ENCODE data around the gene ITPR2.
"Not testable (repeated sequence)": the region's sequence is repeated elsewhere in the genome, so short reads cannot be mapped to it uniquely, and the experiment has no call there.

ITPR2 gene

GRCh38 chr12:26832822-26833742 lies at the start of gene ITPR2:
ITPR2 (minus strand) TSS chr12:26833194; CDS start chr12:26832781, 413 bp downstream.
- FAIRE-seq: peak; percentile 81

DNA sequence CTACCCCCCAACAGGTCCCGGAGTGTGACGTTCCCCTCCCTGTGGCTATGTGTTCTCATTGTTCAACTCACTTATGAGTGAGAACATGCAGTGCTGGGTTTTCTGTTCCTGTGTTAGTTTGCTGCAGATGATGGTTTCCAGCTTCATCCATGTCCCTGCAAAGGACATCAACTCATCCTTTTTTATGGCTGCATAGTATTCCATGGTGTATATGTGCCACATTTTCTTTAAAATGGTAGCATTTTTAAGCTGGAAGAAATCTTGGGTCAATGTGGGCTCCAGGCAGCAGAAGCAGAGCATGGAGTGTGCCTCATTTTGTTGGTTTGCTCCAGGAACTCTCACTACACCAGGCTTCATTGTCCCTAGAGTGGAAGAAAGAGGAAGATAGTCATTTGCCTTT lies 47.6 kb upstream of the ITPR2 start:
- no peak for FAIRE-seq

DNA sequence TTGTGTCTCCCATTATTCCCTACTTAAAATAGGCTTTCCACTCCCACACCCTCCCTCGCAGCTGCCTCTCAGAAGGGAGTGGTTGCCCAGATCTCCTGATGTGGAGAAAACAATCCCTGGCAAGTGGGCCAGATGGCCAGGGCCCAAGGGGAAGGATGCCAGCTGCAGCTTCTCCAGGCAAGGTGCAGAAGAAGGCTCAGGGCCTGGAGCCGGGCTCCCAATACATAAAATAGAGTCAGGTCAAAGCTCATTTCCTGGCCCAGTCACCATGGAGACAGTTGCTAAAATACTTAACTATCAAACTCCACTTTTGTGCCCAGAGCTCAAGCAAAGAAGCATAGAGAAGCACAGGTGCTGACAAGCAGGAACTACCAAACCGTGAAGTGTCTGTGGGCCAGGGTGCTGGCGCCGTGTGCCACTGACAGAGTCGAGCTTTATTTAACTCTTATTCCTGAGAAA lies 45.7 kb upstream of the ITPR2 start:
- no peak for FAIRE-seq

GRCh38 chr12:26874501-26875296 lies 41.7 kb upstream of the ITPR2 start:
- no peak for FAIRE-seq

GRCh38 chr12:26872625-26873024 lies 39.6 kb upstream of the ITPR2 start:
- no peak for FAIRE-seq

DNA sequence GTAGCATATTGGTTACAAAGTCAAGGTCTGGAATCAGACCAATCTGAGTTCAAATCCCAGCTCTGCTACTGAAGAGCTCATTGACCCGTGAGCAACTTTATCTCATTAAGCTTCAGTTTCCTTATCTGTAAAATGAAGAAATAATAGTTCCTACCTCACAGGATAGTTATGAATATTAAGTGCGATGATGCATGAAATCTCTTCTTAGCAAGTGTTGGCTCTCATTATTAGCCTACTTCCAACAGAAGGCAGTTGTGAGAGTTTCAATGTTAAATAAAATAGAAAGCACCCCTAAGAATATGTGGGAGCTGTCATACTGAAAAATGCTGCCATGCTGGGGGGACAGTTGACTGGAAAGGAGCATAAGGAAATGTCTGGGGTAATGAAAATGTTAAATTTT lies 39.0 kb upstream of the ITPR2 start:
- no peak for FAIRE-seq

- no peak for FAIRE-seq
These were observed 37.8 kb upstream of the ITPR2 start for GRCh38 chr12:26870491-26871419.

DNA sequence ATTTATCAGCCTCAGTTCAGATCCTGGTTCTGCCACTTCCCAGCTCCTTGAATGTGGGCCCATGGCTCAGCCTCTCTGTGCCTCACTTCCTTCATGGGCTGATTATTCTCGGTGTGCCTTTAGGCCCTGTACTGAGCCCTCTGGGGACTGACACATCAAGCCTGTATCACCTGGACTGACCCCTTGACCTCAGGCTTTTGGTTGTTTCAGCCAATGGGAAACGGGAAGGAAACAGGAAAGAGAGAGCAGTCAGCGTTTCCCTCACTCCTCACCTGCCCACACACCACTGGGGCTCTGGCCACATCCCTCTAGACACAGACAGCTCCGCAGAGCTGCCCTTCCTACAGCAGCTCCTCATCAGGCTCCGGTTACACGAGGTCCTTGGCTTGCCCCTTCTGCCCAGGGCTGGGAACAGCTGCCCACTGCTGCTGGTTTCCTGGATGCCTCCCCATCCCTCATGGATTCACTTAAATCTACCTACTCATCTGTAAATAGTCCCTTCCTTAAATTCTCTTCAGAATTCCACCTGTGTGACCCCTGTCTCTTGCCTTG lies 37.0 kb upstream of the ITPR2 start:
- FAIRE-seq: no peak

DNA sequence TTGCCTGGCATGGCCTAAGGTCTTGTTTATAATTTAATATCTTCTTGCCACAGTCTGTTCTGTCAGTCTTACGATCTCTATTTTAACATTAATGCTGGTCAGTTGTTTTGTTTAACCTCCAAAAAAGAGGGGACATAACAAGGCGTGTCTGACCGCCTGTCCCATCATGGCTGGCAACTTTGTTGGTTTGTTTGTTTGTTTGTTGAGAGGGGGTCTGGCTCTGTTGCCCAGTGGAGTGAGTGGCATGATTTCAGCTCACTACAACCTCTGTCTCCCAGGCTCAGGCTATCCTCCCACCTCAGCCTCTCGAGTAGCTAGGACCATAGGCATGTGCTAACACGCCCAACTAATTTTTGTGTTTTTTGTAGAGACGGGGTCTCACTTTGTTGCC lies 36.1 kb upstream of the ITPR2 start:
- FAIRE-seq: no peak

DNA sequence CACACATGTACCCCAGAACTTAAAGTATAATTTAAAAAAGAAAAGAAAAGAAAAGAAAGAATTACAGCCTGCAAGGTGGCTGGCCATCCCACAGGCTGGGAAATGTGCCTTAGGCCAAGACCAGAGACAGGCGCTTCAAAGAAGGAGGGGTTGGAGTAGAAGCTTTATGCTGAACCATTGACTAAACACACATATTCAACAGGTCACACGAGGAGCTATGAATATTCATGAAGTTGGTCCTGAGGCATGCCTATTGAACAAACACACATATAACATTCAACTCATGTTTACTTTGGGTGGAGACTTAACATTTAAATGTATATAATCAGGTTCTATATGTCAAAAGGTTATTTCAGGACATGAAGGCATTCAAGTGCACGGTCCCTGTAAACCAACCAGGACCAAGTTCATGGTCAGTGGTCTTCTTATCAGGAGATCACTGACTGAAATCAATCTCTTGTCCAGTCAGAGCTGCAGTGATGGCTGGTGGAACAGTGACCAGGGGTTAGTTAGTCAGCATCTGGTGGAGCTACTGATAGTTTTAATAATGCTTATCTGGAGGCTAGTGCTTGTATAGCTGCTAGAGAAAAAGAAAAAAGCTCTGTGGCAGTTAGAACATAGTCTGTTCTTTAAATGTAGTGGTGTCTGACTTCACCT lies 35.6 kb upstream of the ITPR2 start:
- no peak for FAIRE-seq

- FAIRE-seq: no peak
These were observed 34.1 kb upstream of the ITPR2 start for GRCh38 chr12:26867080-26867479.

GRCh38 chr12:26863515-26863914 lies 30.5 kb upstream of the ITPR2 start:
- no peak for FAIRE-seq

- FAIRE-seq: not testable (repeated sequence)
These were observed 29.8 kb upstream of the ITPR2 start for GRCh38 chr12:26862787-26863186.

DNA sequence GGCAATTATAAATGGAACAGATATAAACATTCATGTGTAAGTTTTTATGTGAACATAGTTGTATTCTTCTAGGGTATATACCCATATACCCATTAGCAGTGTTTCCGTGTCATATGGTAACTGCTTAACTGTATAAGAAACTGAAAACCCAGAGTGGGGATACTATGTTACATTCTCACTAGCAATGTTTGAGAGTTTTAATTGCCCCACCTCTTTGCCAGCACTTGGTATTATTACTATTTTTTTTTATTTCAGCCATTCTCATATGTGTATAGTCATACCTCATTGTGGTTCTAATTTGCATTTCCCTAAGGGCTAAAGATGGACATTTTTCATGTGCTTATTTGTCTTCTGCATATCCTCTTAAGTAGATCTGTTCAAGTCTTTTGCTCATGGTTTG lies 28.7 kb upstream of the ITPR2 start:
- FAIRE-seq: no peak

DNA sequence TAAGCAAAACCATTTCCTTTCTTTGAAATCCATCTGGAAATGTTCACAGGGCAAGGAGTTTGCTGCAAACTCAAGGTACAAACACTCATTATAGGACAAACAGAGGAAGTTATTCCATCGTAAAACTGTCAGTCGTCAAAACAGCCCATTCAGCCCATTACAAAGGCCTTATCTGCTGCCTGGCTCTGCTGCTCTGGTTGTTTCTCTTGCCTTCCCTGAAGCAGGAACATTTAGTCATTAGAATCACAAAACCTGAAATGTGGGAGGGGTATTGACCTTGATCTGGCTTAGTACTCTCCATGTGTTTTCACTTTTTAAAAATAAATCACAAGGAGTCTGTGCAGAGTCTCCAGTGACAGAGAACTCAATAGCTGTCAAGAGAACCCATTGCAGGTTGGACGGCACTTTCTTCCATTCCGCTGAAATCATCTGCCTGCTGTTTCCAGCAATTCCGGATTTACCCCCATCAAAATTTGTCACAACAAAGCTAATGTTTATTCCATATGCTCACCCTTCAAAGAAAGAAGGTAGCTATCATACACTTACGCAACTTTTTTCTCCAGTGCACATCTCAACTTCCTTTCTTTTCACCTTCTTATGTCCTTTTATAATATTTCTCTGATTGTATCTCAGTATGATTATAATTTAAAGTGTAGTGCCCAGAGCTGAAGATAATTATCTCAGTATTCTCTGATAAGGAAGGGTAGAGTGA lies 24.6 kb upstream of the ITPR2 start:
- FAIRE-seq: no peak

DNA sequence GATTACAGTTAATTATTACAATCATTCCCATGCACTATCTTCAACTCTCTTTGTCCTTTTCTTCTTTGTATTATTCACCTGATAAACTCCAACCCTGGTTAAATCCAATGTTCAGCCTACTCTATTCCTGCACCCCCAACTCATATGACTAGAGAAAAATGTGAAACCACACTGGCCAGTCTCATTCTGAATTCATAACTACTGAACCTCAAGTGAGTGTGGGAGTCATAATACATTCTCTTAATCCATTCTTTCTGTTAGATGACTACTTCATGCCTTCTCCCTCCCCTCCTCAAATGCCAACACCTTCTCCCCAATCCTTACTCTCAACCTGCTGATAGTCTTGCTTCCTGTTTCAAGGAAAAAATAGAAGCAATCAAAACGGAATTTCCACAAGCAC lies 22.3 kb upstream of the ITPR2 start:
- no peak for FAIRE-seq

- FAIRE-seq: no peak
These were observed 21.0 kb upstream of the ITPR2 start for GRCh38 chr12:26854031-26854390.

DNA sequence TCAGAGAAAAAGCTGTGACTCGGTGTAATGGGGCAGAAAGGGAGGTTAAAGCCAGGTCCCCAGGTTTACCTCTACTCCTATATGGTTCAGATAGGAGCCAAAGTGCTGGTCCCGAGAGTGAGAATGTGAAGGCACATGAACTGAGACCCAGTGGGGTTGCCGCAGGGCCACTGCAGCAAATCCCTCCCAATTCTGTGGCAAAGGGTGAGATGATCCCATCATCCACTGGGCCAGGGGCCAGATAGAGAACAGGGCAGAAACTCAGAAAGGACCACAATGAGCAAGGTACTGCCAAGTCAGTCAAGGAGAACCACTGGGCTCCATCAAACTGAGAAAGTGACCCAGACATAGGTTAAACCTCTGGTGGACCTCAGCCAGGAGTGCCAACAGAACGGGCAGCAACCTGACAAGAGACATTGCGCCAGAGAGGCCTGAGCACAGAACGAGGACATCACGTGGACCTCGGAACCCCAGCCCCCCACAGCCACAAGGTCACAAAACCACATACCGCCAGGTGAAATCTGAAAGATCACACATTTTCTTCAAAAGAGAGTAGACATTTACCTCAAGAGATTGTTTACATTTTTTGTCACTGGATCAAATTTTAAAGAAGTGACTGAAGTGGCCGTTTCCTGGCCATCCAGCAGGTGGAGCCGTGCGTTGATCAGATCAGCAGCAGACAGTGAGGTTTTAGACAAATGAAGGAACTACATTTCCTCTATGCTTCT lies 20.5 kb upstream of the ITPR2 start:
- FAIRE-seq: peak; percentile 95

DNA sequence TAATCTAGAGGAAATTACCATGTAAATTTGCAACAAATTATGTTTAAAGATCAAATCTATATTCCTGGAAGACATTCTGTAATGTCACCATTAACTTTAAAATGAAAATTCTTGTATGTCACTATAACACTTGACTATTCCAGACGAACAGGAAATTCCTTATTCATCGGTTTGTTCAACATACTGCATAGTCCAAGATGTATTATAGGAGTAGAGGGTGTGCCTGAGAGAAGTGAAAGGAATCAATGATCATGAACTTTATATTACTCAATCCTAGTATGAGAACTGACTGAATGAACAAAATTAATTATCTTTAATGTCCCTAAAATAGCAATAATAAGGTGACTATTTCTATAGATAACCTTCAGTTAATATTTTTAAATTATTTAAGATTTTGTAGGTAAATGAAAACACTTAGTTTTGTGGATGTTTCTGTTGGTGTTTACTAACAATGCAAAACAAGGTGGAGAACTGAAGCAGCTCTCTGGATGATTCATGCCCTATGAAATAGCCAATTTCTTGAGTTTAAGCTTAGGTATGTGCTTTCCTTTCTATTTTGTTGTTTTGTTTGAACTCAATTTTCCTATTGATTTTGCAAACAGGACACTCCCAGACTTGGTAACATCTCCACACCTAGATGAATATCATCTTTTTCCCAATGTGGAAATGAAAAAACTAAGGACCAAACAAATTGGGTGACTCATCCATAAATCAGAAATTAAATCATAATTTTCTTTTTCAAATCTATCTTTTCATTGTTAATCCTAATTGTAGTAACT lies 18.2 kb upstream of the ITPR2 start:
- peak; percentile 73 for FAIRE-seq

All from G401.6 (cell line).